PC-9 (cell line): ENCODE measurements around the gene LDHA. TPM values are rescaled to one million over a fixed set of nuclear protein-coding genes. Genes with fewer than 3 reads are reported as not detected.

Experiments
- BruUV-seq: library from RNA; stranded (reverse); fragments of 400-500 nt; replicated peaks from 2 replicates; lab custom pipeline; 2021; lab: Mats Ljungman, UMichigan
- CTCF ChIA-PET: fragments of 300-600 bp; sonication (Branson Sonifier 250); formaldehyde crosslinking; loops from one replicate; lab custom pipeline; 2022; ENCODE audit warnings: antibody characterized with exemption; lab: Charles Lee
- POLR2A ChIA-PET: fragments of 300-600 bp; sonication (Branson Sonifier 250); formaldehyde crosslinking; loops from one replicate; lab custom pipeline; 2022; ENCODE audit warnings: antibody characterized with exemption; ENCODE audit not compliant: unreplicated experiment; lab: Charles Lee
- DNase-seq, 2 experiments: peaks; one replicate each; pipeline versions ENCODE4 v3.0.0 to v3.0.0-alpha.2; 2015 to 2022; ENCODE audit warnings: mixed read lengths in 1 of 2
- H2AFZ ChIP-seq: fragments of 200-600 bp; sonication (generic); 2 replicates; pipeline ENCODE4 v1.8.1; 2017; ENCODE audit warnings: antibody characterized with exemption
- H3F3A ChIP-seq: fragments of 200-600 bp; sonication (generic); 2 replicates; pipeline ENCODE4 v1.8.1; 2017; ENCODE audit warnings: antibody characterized with exemption, mild to moderate bottlenecking, low read depth; ENCODE audit not compliant: insufficient read depth
- H3K27ac ChIP-seq: fragments of 200-600 bp; sonication (generic); 2 replicates; pipeline ENCODE4 v1.6.1; 2016; ENCODE audit warnings: mixed run types
- H3K27me3 ChIP-seq: fragments of 200-600 bp; sonication (generic); 2 replicates; pipeline ENCODE4 v1.6.1; 2016; ENCODE audit warnings: low read depth, mixed run types; ENCODE audit not compliant: insufficient read depth
- H3K36me3 ChIP-seq: fragments of 200-600 bp; sonication (generic); 2 replicates; pipeline ENCODE4 v1.6.1; 2016; ENCODE audit warnings: low read depth, mixed run types
- H3K4me1 ChIP-seq: fragments of 200-600 bp; sonication (generic); replicated peaks from 2 replicates; pipeline ENCODE4 v1.6.1; 2016; ENCODE audit warnings: mixed run types; ENCODE audit not compliant: insufficient read depth
- H3K4me2 ChIP-seq: fragments of 200-600 bp; sonication (generic); 2 replicates; pipeline ENCODE4 v1.6.1; 2017; ENCODE audit warnings: mixed run types
- H3K4me3 ChIP-seq: fragments of 200-600 bp; sonication (generic); 2 replicates; pipeline ENCODE4 v1.6.1; 2016; ENCODE audit warnings: mixed run types
- H3K79me2 ChIP-seq: fragments of 200-600 bp; sonication (generic); 2 replicates; pipeline ENCODE4 v1.6.1; 2017; ENCODE audit warnings: low read depth, mixed run types
- H3K9me2 ChIP-seq: fragments of 200-600 bp; sonication (generic); 2 replicates; pipeline ENCODE4 v1.8.1; 2017; ENCODE audit warnings: mild to moderate bottlenecking; ENCODE audit not compliant: insufficient read depth
- H3K9me3 ChIP-seq: fragments of 200-600 bp; sonication (generic); 2 replicates; pipeline ENCODE4 v1.8.1; 2016; ENCODE audit warnings: low read depth; ENCODE audit not compliant: insufficient read depth
- H4K20me1 ChIP-seq: fragments of 200-600 bp; sonication (generic); 2 replicates; pipeline ENCODE4 v1.8.1; 2017; ENCODE audit not compliant: insufficient read depth
- EZH2 ChIP-seq: fragments of 200-600 bp; sonication (generic); IDR thresholded peaks from 2 replicates; pipeline ENCODE4 v1.8.0; 2017; ENCODE audit warnings: antibody characterized with exemption, low read depth
- intact Hi-C: fragments of 100-400 bp; cut with micrococcal nuclease; formaldehyde crosslinking; loops from one replicate; pipeline ENCODE4 v1.10.0; 2022; ENCODE audit not compliant: unreplicated experiment
- total RNA-seq: library from RNA; stranded (reverse); gene quantifications from 2 replicates; pipeline ENCODE4 v1.2.3, GENCODE V29; 2021
- TF ChIP-seq, protein P1 (sequence below): fragments of 200-600 bp; sonication (generic); conservative IDR thresholded peaks from 2 replicates; pipeline ENCODE4 v1.6.1; 2017; ENCODE audit warnings: mixed run types, antibody characterized with exemption, mild to moderate bottlenecking, moderate library complexity

LDHA gene
- total RNA-seq, 1 experiment from 2014 or later, result 962 TPM

DNA sequence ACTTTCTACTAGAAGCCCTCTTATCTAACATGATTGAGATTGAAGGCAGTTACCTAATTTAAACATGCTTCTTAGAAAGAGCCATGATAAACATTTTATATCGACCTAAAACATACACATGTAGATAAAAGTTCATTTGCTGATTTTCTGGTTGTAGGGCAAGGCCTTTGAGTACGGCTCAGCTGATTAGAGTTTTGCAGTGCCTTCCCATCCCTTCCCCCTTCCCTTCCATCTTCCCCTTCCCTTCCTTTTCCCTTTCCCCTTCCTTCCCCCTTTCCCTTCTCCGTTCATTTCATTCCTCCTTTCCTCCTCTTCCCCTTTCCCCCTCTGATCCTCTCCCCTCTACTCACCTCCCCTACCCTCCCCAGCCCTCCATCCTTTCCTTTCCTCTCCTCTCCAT, 22.1 kb downstream of the LDHA start:
- DNase-seq, result no peak
- intact Hi-C loops, result no loop called here
- TF ChIP-seq, protein P1, sequence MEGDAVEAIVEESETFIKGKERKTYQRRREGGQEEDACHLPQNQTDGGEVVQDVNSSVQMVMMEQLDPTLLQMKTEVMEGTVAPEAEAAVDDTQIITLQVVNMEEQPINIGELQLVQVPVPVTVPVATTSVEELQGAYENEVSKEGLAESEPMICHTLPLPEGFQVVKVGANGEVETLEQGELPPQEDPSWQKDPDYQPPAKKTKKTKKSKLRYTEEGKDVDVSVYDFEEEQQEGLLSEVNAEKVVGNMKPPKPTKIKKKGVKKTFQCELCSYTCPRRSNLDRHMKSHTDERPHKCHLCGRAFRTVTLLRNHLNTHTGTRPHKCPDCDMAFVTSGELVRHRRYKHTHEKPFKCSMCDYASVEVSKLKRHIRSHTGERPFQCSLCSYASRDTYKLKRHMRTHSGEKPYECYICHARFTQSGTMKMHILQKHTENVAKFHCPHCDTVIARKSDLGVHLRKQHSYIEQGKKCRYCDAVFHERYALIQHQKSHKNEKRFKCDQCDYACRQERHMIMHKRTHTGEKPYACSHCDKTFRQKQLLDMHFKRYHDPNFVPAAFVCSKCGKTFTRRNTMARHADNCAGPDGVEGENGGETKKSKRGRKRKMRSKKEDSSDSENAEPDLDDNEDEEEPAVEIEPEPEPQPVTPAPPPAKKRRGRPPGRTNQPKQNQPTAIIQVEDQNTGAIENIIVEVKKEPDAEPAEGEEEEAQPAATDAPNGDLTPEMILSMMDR, result no peak
- no peak for TF ChIP-seq EZH2
- Histone ChIP-seq H3K4me3 (no peak overlapping the region), H3K36me3 (no peaks in the 10 kb centered on the region), H3K27ac (no peak overlapping the region), H3K4me2 (no peak overlapping the region), H3K27me3 (no peaks in the 10 kb centered on the region), H3K4me1 (no peaks in the 10 kb centered on the region), H4K20me1 (no peaks in the 10 kb centered on the region), H2AFZ (no peak overlapping the region), H3K79me2 (no peaks in the 10 kb centered on the region), H3F3A (no peaks in the 10 kb centered on the region), H3K9me2 (no peaks in the 10 kb centered on the region), H3K9me3 (no peaks in the 10 kb centered on the region)
- ChIA-PET CTCF (no interaction called here), POLR2A (no interaction called here)
- no TSS peak for BruUV-seq

DNA sequence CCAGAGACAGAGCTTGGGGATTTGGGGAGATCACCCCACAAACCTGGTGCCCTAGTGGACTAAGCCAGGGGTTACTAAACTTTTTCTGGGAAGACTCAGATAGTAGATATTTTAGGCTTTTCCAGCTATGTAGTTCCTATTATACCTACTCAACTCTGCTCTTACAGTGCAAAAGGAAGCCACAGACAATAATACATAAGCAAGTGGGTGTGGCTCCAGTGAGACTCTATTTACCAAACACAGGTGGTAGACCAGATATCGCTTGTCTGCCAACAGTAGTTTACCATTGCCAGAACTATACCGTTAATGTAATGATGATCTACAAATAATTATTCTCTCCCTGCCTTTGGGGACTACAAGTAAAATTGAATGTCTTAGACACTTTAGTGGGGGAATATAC, 24.7 kb downstream of the LDHA start:
- Histone ChIP-seq H4K20me1 (no peaks in the 10 kb centered on the region), H2AFZ (no peak overlapping the region), H3K27ac (no peak overlapping the region), H3K4me1 (no peaks in the 10 kb centered on the region), H3K27me3 (no peaks in the 10 kb centered on the region), H3F3A (no peaks in the 10 kb centered on the region), H3K4me2 (no peak overlapping the region), H3K4me3 (no peak overlapping the region), H3K36me3 (no peaks in the 10 kb centered on the region), H3K79me2 (no peaks in the 10 kb centered on the region), H3K9me3 (no peaks in the 10 kb centered on the region), H3K9me2 (no peaks in the 10 kb centered on the region)
- ChIA-PET POLR2A (no interaction called here), CTCF (no interaction called here)
- no peak for DNase-seq
- BruUV-seq, result no TSS peak
- intact Hi-C loops, result no loop called here
- TF ChIP-seq, protein P1, result no peak
- no peak for TF ChIP-seq EZH2

DNA sequence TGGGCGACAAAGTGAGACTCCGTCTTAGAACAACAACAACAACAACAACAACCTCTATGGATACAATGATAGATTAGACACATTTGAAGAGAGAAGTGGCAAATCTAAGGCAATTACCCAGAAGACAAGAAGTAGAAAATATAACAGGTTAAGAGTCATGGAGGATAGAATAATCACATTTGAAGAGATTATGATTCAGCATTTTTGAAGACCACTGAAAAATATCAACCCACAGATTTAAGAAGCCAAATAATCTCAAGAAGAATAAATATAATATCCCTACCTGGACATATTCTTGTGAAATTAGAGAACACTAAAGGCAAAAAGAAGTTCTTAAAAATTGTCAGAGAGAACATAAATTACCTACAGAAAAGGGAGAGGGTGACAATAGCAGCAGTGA, 25.7 kb downstream of the LDHA start:
- H3F3A ChIP-seq, result no peaks in the 10 kb centered on the region
- H3K4me2 ChIP-seq, result no peak overlapping the region
- DNase-seq, result no peak
- H3K4me1 ChIP-seq, result no peaks in the 10 kb centered on the region
- no peak overlapping the region for H3K27ac ChIP-seq
- no peaks in the 10 kb centered on the region for H3K9me3 ChIP-seq
- no peaks in the 10 kb centered on the region for H3K27me3 ChIP-seq
- ChIA-PET CTCF (no interaction called here), POLR2A (interaction anchor here (0.6 kb wide), 1 partner anchor 14 kb away, joined by 8 read pairs; no protein-coding TSS in a partner anchor)
- 0 out of 2 replicates have a peak overlapping the region, but pooled peaks have one; percentile 60 for H2AFZ ChIP-seq
- no peaks in the 10 kb centered on the region for H4K20me1 ChIP-seq
- H3K9me2 ChIP-seq, result no peaks in the 10 kb centered on the region
- no peaks in the 10 kb centered on the region for H3K79me2 ChIP-seq
- TF ChIP-seq, protein P1, result no peak
- TF ChIP-seq EZH2, result no peak
- BruUV-seq, result no TSS peak
- intact Hi-C loops, result no loop called here
- H3K36me3 ChIP-seq, result no peaks in the 10 kb centered on the region
- no peak overlapping the region for H3K4me3 ChIP-seq
